ENCODE measurements around the gene ANKS3. TPM values are rescaled to one million over a fixed set of nuclear protein-coding genes. Genes with fewer than 3 reads are reported as not detected.

Gene ANKS3
- total RNA-seq, 1 donor from 2014 or later: 13.7 TPM

DNA sequence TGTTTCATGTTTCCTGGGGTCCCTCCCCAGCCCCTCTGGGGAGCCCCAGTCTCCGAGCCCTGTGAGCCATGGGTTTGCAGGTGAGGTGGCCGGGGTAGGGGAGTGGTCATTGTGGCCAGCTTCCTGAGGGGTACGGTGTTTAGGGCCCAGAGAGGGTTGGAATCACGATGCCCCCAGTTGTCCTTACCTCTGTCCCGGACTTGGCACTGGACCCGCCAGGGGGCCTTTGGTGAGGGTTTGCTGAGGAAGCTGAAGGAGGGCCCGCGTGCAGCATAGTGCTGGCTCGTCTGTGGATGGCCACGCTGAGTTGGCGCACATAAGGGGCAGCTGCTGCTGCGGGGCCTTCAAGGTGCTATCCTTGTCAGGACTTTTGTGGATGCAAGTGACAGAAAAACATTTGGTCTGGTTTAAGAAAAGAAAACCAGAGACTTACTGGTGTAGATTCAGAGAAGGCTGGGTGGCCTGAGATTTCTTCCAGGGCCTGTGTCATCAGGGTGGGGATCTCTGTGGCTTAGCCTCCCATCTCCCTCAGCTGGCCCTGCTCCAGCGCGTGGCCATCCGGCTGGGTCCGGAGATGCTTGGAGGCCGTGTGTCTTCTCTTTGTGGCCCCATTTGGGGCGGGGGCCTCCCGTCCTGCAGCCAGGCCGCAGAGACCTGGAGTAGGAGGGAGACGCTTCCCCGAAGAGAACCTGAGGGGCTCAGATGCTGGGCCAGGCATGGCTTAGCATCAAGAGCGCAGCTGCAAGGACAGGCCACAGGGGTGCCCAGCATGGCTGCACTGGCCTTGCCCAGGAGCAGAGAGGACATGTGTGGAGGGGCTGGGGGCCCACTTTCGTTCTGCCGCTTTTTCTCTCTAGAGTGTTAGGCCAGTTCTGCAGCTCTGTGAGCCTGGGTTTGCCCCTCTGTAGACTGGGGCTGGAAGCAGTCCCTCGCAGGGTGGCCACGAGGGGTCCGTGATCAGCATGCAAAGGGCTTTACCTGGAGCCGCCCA, 74.4 kb downstream of the ANKS3 start:
- no peak overlapping the region for H3K4me3 ChIP-seq (ENCODE audit: low read depth, low read length)
- no peak for DNase-seq (ENCODE audit: low read depth)
- TF ChIP-seq, protein P1, sequence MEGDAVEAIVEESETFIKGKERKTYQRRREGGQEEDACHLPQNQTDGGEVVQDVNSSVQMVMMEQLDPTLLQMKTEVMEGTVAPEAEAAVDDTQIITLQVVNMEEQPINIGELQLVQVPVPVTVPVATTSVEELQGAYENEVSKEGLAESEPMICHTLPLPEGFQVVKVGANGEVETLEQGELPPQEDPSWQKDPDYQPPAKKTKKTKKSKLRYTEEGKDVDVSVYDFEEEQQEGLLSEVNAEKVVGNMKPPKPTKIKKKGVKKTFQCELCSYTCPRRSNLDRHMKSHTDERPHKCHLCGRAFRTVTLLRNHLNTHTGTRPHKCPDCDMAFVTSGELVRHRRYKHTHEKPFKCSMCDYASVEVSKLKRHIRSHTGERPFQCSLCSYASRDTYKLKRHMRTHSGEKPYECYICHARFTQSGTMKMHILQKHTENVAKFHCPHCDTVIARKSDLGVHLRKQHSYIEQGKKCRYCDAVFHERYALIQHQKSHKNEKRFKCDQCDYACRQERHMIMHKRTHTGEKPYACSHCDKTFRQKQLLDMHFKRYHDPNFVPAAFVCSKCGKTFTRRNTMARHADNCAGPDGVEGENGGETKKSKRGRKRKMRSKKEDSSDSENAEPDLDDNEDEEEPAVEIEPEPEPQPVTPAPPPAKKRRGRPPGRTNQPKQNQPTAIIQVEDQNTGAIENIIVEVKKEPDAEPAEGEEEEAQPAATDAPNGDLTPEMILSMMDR (conservative IDR thresholded peaks at IDR 0.05; ENCODE audit: low read depth, low read length): no peak

GRCh38 chr16:4656695-4657686, 77.1 kb downstream of the ANKS3 start:
- no peak for DNase-seq (ENCODE audit: low read depth)
- no peak overlapping the region for H3K4me3 ChIP-seq (ENCODE audit: low read depth, low read length)
- TF ChIP-seq, protein P1 (conservative IDR thresholded peaks at IDR 0.05; ENCODE audit: low read depth, low read length): no peak

DNA sequence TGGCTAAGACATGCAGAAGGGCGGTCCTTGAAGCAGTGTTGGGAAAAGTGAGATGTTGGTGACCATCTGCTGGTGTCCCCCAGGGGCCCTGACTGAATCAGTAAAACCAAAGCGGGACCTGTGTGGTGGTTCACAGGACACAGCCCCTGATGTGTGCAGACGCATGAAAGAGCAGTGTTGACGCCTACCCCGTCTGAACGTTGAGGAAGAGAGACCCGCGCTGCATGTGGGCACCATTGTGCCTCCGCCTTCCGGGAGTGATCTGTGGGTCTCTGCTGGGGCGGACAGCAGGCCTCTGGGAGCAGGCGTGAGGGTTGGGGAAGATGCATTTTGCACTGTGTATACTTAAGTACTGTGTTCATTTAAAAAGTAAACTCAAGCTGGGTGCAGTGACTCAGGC, 77.8 kb downstream of the ANKS3 start:
- no peak for DNase-seq (ENCODE audit: low read depth)
- no peak overlapping the region for H3K4me3 ChIP-seq (ENCODE audit: low read depth, low read length)
- TF ChIP-seq, protein P1 (conservative IDR thresholded peaks at IDR 0.05; ENCODE audit: low read depth, low read length): no peak

- TF ChIP-seq, protein P1 (conservative IDR thresholded peaks at IDR 0.05; ENCODE audit: low read depth, low read length): no peak
- no peak overlapping the region for H3K4me3 ChIP-seq (ENCODE audit: low read depth, low read length)
- DNase-seq (ENCODE audit: low read depth): no peak
Measured at GRCh38 chr16:4655801-4656200, 78.3 kb downstream of the ANKS3 start.

DNA sequence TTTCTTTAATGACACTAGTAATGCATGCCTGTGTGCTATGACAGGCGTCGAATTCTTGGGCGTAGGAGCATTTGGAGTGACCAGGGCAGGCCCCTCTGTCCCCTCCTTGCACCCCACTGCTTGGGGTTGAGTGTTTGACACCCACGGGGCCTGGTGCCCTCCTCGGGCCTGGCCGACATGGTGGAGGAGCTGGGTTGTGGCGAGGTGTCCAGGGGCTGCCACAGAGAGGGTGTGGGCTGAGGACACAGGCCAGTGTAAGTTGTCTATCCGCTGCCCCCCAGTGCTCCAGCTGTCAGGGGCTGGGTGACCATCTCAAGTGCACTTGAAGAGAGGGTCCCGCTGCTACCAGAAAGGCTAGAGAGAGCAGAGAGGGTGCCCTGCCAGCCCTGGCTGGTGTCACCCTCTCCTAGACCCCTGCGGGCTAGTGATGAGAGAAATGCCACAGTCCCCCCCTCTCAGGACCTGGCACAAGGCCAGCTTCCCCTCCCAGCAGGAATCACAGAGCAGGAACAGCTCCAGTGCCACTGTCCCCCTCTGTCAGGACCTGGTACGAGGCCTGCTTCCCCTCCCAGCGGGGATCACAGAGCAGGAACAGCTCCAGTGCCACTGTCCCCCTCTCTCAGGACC, 79.0 kb downstream of the ANKS3 start:
- H3K4me3 ChIP-seq (ENCODE audit: low read depth, low read length): no peak overlapping the region
- TF ChIP-seq, protein P1 (conservative IDR thresholded peaks at IDR 0.05; ENCODE audit: low read depth, low read length): no peak
- no peak for DNase-seq (ENCODE audit: low read depth)
